ENCODE data around the gene REG4. TPM values are rescaled to one million over a fixed set of nuclear protein-coding genes. Genes with fewer than 3 reads are reported as not detected.

REG4 gene
- total and polyA plus RNA-seq, 2 donors (not counting 1 experiment from before 2014, with no cell fraction given), result not detected

- no peak overlapping the region for H3K4me3 Mint-ChIP-seq
Measured at GRCh38 chr1:119805746-119806145, 5.5 kb downstream of the REG4 start.

GRCh38 chr1:119805247-119805646 lies 6.0 kb downstream of the REG4 start:
- 94% methylated on average over 8 of the region's 8 CpGs for WGBS (ENCODE audit: insufficient coverage)
- H3K4me3 ChIP-seq (ENCODE audit: control extremely low read depth in 1 of 5, extremely low read depth in 1 of 5, insufficient read depth in 1 of 5, low read depth in 2 of 5, low read length in 4 of 5), result no peak overlapping the region

More at GRCh38 chr1:119805746-119806145, 5.5 kb downstream of the REG4 start:
- no peak for ATAC-seq (ENCODE audit: low read depth)
- CTCF ChIA-PET, result no interaction called here
- Histone ChIP-seq H3K4me3 (ENCODE audit: control extremely low read depth in 1 of 5, extremely low read depth in 1 of 5, insufficient read depth in 1 of 5, low read depth in 2 of 5, low read length in 4 of 5) (no peak overlapping the region), H2AFZ (ENCODE audit: insufficient read depth, low read depth, low read length, poor library complexity, severe bottlenecking) (no peak overlapping the region), H3K4me1 (ENCODE audit: control insufficient read depth in 2 of 2, insufficient read depth in 2 of 2, low read length in 2 of 2) (no peaks in the 10 kb centered on the region), H3K27ac (ENCODE audit: low read length in 2 of 2) (no peak overlapping the region), H3K9me3 (ENCODE audit: control extremely low read depth in 1 of 3, control insufficient read depth in 2 of 3, insufficient read depth in 1 of 3, low read length in 2 of 3) (no peaks in the 10 kb centered on the region), H3K36me3 (replicated peaks in 1 of 2; ENCODE audit: control extremely low read depth in 1 of 2, control insufficient read depth in 1 of 2, extremely low read depth in 1 of 2, insufficient read depth in 2 of 2, low read length in 1 of 2) (no peaks in the 10 kb centered on the region), H3K9ac (ENCODE audit: low read length) (no peak overlapping the region), H3K27me3 (replicated peaks in 1 of 4; ENCODE audit: control extremely low read depth in 1 of 4, control insufficient read depth in 3 of 4, insufficient read depth in 4 of 4, low read length in 3 of 4) (peaks cover 0 to 15% (median 3%) of the 10 kb centered on the region in 4 experiments), H4K20me1 (ENCODE audit: control insufficient read depth, insufficient read depth, low read length, poor library complexity, severe bottlenecking) (no peaks in the 10 kb centered on the region), H3K4me2 (replicated peaks; ENCODE audit: low read depth, low read length, poor library complexity, severe bottlenecking) (no peak overlapping the region), H3K79me2 (ENCODE audit: control insufficient read depth, insufficient read depth, low read length) (no peaks in the 10 kb centered on the region)
- 98% methylated on average over 11 of the region's 13 CpGs for WGBS (ENCODE audit: insufficient coverage)
- POLR2A ChIA-PET, result no interaction called here
- intact Hi-C loops (cut with micrococcal nuclease), result no loop called here
- Mint-ChIP-seq H3K27me3 (peaks cover 24% of the 10 kb centered on the region), H3K9me3 (ENCODE audit: insufficient read depth) (no peaks in the 10 kb centered on the region), H3K27ac (no peak overlapping the region), H3K4me1 (no peaks in the 10 kb centered on the region)
- TF ChIP-seq EZH2 (IDR thresholded peaks at IDR 0.05; ENCODE audit: borderline replicate concordance, insufficient read depth, low read depth, low read length, poor library complexity, severe bottlenecking), result no peak
- TF ChIP-seq CTCF (IDR thresholded peaks at IDR 0.05), result no peak
- DNase-seq, result no peak

More at GRCh38 chr1:119805247-119805646, 6.0 kb downstream of the REG4 start:
- TF ChIP-seq CTCF (IDR thresholded peaks at IDR 0.05) (no peak), EZH2 (IDR thresholded peaks at IDR 0.05; ENCODE audit: borderline replicate concordance, insufficient read depth, low read depth, low read length, poor library complexity, severe bottlenecking) (no peak)
- Histone ChIP-seq H3K9ac (ENCODE audit: low read length) (no peak overlapping the region), H4K20me1 (ENCODE audit: control insufficient read depth, insufficient read depth, low read length, poor library complexity, severe bottlenecking) (no peaks in the 10 kb centered on the region), H3K36me3 (replicated peaks in 1 of 2; ENCODE audit: control extremely low read depth in 1 of 2, control insufficient read depth in 1 of 2, extremely low read depth in 1 of 2, insufficient read depth in 2 of 2, low read length in 1 of 2) (no peaks in the 10 kb centered on the region), H3K4me2 (replicated peaks; ENCODE audit: low read depth, low read length, poor library complexity, severe bottlenecking) (no peak overlapping the region), H3K79me2 (ENCODE audit: control insufficient read depth, insufficient read depth, low read length) (no peaks in the 10 kb centered on the region), H3K27ac (ENCODE audit: low read length in 2 of 2) (no peak overlapping the region), H3K27me3 (replicated peaks in 1 of 4; ENCODE audit: control extremely low read depth in 1 of 4, control insufficient read depth in 3 of 4, insufficient read depth in 4 of 4, low read length in 3 of 4) (peaks cover 0 to 15% (median 3%) of the 10 kb centered on the region in 4 experiments), H3K9me3 (ENCODE audit: control extremely low read depth in 1 of 3, control insufficient read depth in 2 of 3, insufficient read depth in 1 of 3, low read length in 2 of 3) (no peaks in the 10 kb centered on the region), H3K4me1 (ENCODE audit: control insufficient read depth in 2 of 2, insufficient read depth in 2 of 2, low read length in 2 of 2) (no peaks in the 10 kb centered on the region), H2AFZ (ENCODE audit: insufficient read depth, low read depth, low read length, poor library complexity, severe bottlenecking) (no peak overlapping the region)
- intact Hi-C loops (cut with micrococcal nuclease), result no loop called here
- no peak overlapping the region for H3K4me3 Mint-ChIP-seq
- H3K27ac Mint-ChIP-seq, result no peak overlapping the region
- ChIA-PET CTCF (no interaction called here), POLR2A (no interaction called here)
- no peak for DNase-seq
- peaks cover 24% of the 10 kb centered on the region for H3K27me3 Mint-ChIP-seq
- no peaks in the 10 kb centered on the region for H3K4me1 Mint-ChIP-seq
- no peaks in the 10 kb centered on the region for H3K9me3 Mint-ChIP-seq (ENCODE audit: insufficient read depth)
- ATAC-seq (ENCODE audit: low read depth), result no peak

Measured in B cell (primary cell).